Measurements from ENCODE around the gene CD9.

DNA sequence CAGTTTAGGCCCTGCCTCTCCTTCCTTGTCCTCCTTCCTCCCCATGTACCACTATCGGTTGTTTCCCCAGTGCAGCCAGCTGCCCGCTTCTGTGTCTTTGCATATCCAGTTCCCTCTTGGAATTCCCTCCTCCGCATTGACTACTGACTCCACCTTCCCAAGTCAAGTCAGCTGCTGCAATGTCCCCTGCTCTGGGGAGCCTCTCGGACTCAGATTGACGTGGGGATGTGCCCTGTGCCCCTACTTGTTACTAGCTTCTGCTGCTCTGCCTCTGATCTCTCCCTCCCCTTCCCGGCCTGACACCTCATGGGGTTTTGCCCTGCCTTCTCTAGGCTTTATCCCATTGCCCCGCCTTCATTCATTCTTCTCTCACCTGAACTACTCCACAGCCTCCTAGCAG, 2.1 kb upstream of the CD9 start:
- TF ChIP-seq GABPA (IDR thresholded peaks at IDR 0.05; ENCODE audit: low read depth), result no peak
- TF ChIP-seq POLR2AphosphoS5 (IDR thresholded peaks at IDR 0.05; ENCODE audit: low read depth), result no peak

All from HL-60 (cell line).